Keratinocyte (primary cell): ENCODE data around the gene CDH8. TPM values are rescaled to one million over a fixed set of nuclear protein-coding genes. Genes with fewer than 3 reads are reported as not detected.

Experiments
- DNase-seq: peaks from one replicate; pipeline ENCODE4 v3.0.0-alpha.2; 2011; ENCODE audit warnings: low read depth, missing footprints, low spot score
- FAIRE-seq: peaks from 2 replicates; lab custom pipeline; 2011; peaks lifted over from hg19 to GRCh38; lab: Jason Lieb, UNC
- H2AFZ ChIP-seq: 2 replicates; pipeline ENCODE4 v1.6.0; 2012; ENCODE audit warnings: low read length, control low read depth, inconsistent platforms; ENCODE audit not compliant: control insufficient read depth
- H3K27ac ChIP-seq: 2 replicates; pipeline ENCODE4 v1.5.1; 2011; ENCODE audit warnings: low read length; ENCODE audit not compliant: control insufficient read depth, insufficient read depth
- H3K27me3 ChIP-seq: 3 replicates; pipeline ENCODE4 v1.6.0; 2011; ENCODE audit warnings: low read length; ENCODE audit not compliant: control insufficient read depth, insufficient read depth; ENCODE audit errors: extremely low read depth
- H3K36me3 ChIP-seq, 2 experiments: 2 replicates in 1 of 2; 3 replicates in 1 of 2; pipeline ENCODE4 v1.5.1; 2011; ENCODE audit warnings: low read length in 2 of 2, mild to moderate bottlenecking in 1 of 2; ENCODE audit not compliant: control insufficient read depth in 2 of 2, insufficient read depth in 2 of 2; ENCODE audit errors: extremely low read depth in 1 of 2
- H3K4me1 ChIP-seq: 3 replicates; pipeline ENCODE4 v1.5.1; 2011; ENCODE audit warnings: low read length; ENCODE audit not compliant: control insufficient read depth, insufficient read depth; ENCODE audit errors: extremely low read depth
- H3K4me2 ChIP-seq: 3 replicates; pipeline ENCODE4 v1.6.0; 2011; ENCODE audit warnings: low read depth, low read length; ENCODE audit not compliant: control insufficient read depth, insufficient read depth; ENCODE audit errors: extremely low read depth
- H3K4me3 ChIP-seq, 3 experiments: fragments of 200-600 bp in 1 of 3; sonication (generic) in 1 of 3; 2 replicates in 2 of 3; 3 replicates in 1 of 3; pipeline ENCODE4 v1.5.1; 2011 to 2016; ENCODE audit warnings: low read length in 3 of 3, mild to moderate bottlenecking in 3 of 3, control low read depth in 2 of 3, inconsistent platforms in 1 of 3, low read depth in 1 of 3, mixed read lengths in 1 of 3, mixed run types in 1 of 3, moderate library complexity in 1 of 3; ENCODE audit not compliant: control insufficient read depth in 2 of 3, insufficient read depth in 2 of 3; ENCODE audit errors: extremely low read depth in 1 of 3
- H3K79me2 ChIP-seq: 2 replicates; pipeline ENCODE4 v1.6.0; 2012; ENCODE audit warnings: low read length; ENCODE audit not compliant: control insufficient read depth, insufficient read depth
- H3K9ac ChIP-seq: 3 replicates; pipeline ENCODE4 v1.6.0; 2011; ENCODE audit warnings: low read length; ENCODE audit not compliant: control insufficient read depth, insufficient read depth; ENCODE audit errors: extremely low read depth
- H3K9me1 ChIP-seq: 3 replicates; pipeline ENCODE4 v1.6.0; 2011; ENCODE audit warnings: low read length; ENCODE audit not compliant: control insufficient read depth, insufficient read depth; ENCODE audit errors: extremely low read depth
- H3K9me3 ChIP-seq: 2 replicates; pipeline ENCODE4 v1.5.1; 2012; ENCODE audit warnings: low read depth, low read length; ENCODE audit not compliant: control insufficient read depth
- H4K20me1 ChIP-seq: 3 replicates; pipeline ENCODE4 v1.6.0; 2011; ENCODE audit warnings: low read length; ENCODE audit not compliant: control insufficient read depth, insufficient read depth; ENCODE audit errors: extremely low read depth
- EZH2 ChIP-seq: IDR thresholded peaks from one replicate; pipeline ENCODE4 v1.6.1; 2012; ENCODE audit warnings: inconsistent platforms, mild to moderate bottlenecking, low read length, moderate library complexity
- dilution Hi-C: fragments of 300-500 bp; cut with MboI; formaldehyde crosslinking; loops from one replicate; pipeline ENCODE4 v1.7.0; 2020; ENCODE audit warnings: low sequenced_read_pairs; ENCODE audit not compliant: extremely low pct_ligation_motif_present
- polyA plus RNA-seq, 5 experiments: library from polyadenylated mRNA; depleted of rRNA in 3 of 5; stranded (reverse) in 3 of 5; stranded (forward) in 1 of 5; unstranded in 1 of 5; fragments of >200 nt; gene quantifications; 1 replicate in 1 of 5; 2 replicates in 3 of 5; 3 replicates in 1 of 5; pipeline versions ENCODE4 v1.2.1 to v1.2.3, GENCODE V29; 2011 to 2012; ENCODE audit warnings: missing spikeins in 2 of 5, low read depth in 1 of 5, low replicate concordance in 1 of 5
- TF ChIP-seq, protein P1 (sequence below), 3 experiments: IDR thresholded peaks in 1 of 3; conservative IDR thresholded peaks in 1 of 3; optimal IDR thresholded peaks in 1 of 3; 2 replicates in 2 of 3; 3 replicates in 1 of 3; pipeline versions ENCODE3 to v1.5.1; 2011; ENCODE audit warnings: low read length in 3 of 3, mild to moderate bottlenecking in 3 of 3, moderate library complexity in 2 of 3, control low read depth in 1 of 3, inconsistent platforms in 1 of 3; ENCODE audit not compliant: insufficient read depth in 2 of 3; ENCODE audit errors: extremely low read depth in 1 of 3

CDH8 gene
- polyA plus RNA-seq, 1 donor (not counting 4 experiments of a cell fraction or from before 2014, with no cell fraction given) = 0.18 TPM

DNA sequence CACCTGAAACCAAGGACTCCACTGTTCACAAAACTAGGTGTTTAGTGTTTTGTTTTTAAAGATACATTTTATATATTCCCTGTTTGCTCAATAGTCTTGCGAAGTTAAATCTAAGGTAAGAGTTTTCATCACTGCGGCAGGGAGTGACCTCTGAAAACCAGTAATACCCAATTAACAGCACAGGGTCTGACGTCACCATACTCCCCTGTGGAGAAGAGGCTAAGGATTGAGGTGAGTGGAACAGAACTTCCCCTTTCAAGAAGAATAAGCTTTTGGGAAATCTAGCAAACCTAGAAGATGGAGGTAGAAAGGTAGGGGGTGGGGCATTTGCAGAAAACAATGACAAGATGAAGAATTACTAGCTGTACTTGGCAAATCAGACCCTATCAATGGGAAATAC, 120.7 kb downstream of the CDH8 start:
- Histone ChIP-seq H2AFZ (no peak overlapping the region), H3K36me3 (no peaks in the 10 kb centered on the region), H3K9me1 (no peaks in the 10 kb centered on the region), H3K9ac (no peak overlapping the region), H3K4me2 (no peak overlapping the region), H3K9me3 (no peaks in the 10 kb centered on the region), H3K4me3 (no peak overlapping the region), H3K79me2 (no peaks in the 10 kb centered on the region), H3K4me1 (no peaks in the 10 kb centered on the region), H3K27ac (no peak overlapping the region), H4K20me1 (no peaks in the 10 kb centered on the region), H3K27me3 (no peaks in the 10 kb centered on the region)
- FAIRE-seq (no peak), DNase-seq (no peak)
- dilution Hi-C loops = no loop called here
- no peak for TF ChIP-seq EZH2
- TF ChIP-seq, protein P1, sequence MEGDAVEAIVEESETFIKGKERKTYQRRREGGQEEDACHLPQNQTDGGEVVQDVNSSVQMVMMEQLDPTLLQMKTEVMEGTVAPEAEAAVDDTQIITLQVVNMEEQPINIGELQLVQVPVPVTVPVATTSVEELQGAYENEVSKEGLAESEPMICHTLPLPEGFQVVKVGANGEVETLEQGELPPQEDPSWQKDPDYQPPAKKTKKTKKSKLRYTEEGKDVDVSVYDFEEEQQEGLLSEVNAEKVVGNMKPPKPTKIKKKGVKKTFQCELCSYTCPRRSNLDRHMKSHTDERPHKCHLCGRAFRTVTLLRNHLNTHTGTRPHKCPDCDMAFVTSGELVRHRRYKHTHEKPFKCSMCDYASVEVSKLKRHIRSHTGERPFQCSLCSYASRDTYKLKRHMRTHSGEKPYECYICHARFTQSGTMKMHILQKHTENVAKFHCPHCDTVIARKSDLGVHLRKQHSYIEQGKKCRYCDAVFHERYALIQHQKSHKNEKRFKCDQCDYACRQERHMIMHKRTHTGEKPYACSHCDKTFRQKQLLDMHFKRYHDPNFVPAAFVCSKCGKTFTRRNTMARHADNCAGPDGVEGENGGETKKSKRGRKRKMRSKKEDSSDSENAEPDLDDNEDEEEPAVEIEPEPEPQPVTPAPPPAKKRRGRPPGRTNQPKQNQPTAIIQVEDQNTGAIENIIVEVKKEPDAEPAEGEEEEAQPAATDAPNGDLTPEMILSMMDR (optimal IDR thresholded peaks at IDR 0.05 in 1 of 3, IDR thresholded peaks at IDR 0.05 in 1 of 3, conservative IDR thresholded peaks at IDR 0.05 in 1 of 3; ENCODE audit: extremely low read depth in 1 of 3, insufficient read depth in 2 of 3, low read length in 3 of 3) = no peak

DNA sequence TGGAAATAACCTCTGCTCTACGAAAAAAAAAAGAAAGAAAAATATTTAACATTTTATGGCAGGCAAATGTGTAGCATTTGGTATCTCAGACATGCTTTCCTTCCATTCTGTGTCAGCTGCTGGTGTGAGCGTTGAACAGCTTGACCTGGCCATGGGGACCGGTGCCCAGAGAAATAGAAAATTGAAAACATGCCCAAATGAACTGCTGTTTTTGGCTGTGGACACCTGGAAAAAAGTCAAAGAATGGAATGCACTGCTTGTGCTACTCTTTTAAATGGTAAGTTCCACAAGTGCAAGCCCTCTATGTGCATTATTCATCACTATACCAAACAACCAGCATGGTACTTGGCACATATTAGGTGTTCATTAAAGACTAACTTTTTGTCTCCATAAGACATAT, 127.2 kb downstream of the CDH8 start:
- no peak for FAIRE-seq
- TF ChIP-seq, protein P1 (optimal IDR thresholded peaks at IDR 0.05 in 1 of 3, IDR thresholded peaks at IDR 0.05 in 1 of 3, conservative IDR thresholded peaks at IDR 0.05 in 1 of 3; ENCODE audit: extremely low read depth in 1 of 3, insufficient read depth in 2 of 3, low read length in 3 of 3) = no peak
- no peak for TF ChIP-seq EZH2

More for the DNA sequence above, 127.2 kb downstream of the CDH8 start:
- Histone ChIP-seq H2AFZ (no peak overlapping the region), H3K79me2 (no peaks in the 10 kb centered on the region), H3K27ac (no peak overlapping the region), H3K9ac (no peak overlapping the region), H3K4me3 (no peak overlapping the region), H3K9me3 (no peaks in the 10 kb centered on the region), H3K4me2 (no peak overlapping the region), H3K27me3 (no peaks in the 10 kb centered on the region), H4K20me1 (no peaks in the 10 kb centered on the region), H3K4me1 (no peaks in the 10 kb centered on the region), H3K36me3 (no peaks in the 10 kb centered on the region), H3K9me1 (no peaks in the 10 kb centered on the region)
- dilution Hi-C loops = no loop called here
- DNase-seq = no peak
